HL-60 (cell line): ENCODE data around the gene COL28A1.

ENCODE experiments used
- DNase-seq, 2 experiments: peaks; one replicate each; pipeline ENCODE4 v3.0.0-alpha.2; 2010 to 2020; ENCODE audit warnings: low read depth in 1 of 2, low spot score in 1 of 2
- H3K27ac ChIP-seq: fragments of 250-450 bp; sonication (Bioruptor Pico); replicated peaks from 2 replicates; pipeline ENCODE4 v1.5.1; 2020; ENCODE audit warnings: mild to moderate bottlenecking, moderate library complexity
- H3K27me3 ChIP-seq: fragments of 250-450 bp; sonication (Bioruptor Pico); 2 replicates; pipeline ENCODE4 v1.5.1; 2021; ENCODE audit warnings: mild to moderate bottlenecking, moderate library complexity; ENCODE audit not compliant: insufficient read depth, poor library complexity, severe bottlenecking
- H3K4me3 ChIP-seq: replicated peaks from 2 replicates; pipeline ENCODE4 v1.5.1; 2011; ENCODE audit warnings: mild to moderate bottlenecking, control low read depth, low read length; ENCODE audit not compliant: insufficient read depth
- GABPA ChIP-seq: IDR thresholded peaks from 2 replicates; pipeline ENCODE4 v1.6.1; 2012; ENCODE audit warnings: low read depth
- POLR2AphosphoS5 ChIP-seq: IDR thresholded peaks from 2 replicates; pipeline ENCODE4 v1.6.1; 2012; ENCODE audit warnings: low read depth
- SPI1 ChIP-seq: IDR thresholded peaks from 2 replicates; pipeline ENCODE4 v1.6.1; 2012; ENCODE audit warnings: low read depth, mild to moderate bottlenecking, borderline replicate concordance
- TF ChIP-seq, protein P1 (sequence below): IDR thresholded peaks from one replicate; pipeline ENCODE4 v1.5.1; 2011; ENCODE audit warnings: low read length, control low read depth, inconsistent platforms; ENCODE audit not compliant: insufficient read depth
- TF ChIP-seq, protein P2 (sequence below): IDR thresholded peaks from 2 replicates; pipeline ENCODE4 v1.6.1; 2012; ENCODE audit warnings: low read depth; ENCODE audit not compliant: insufficient replicate concordance

The COL28A1 gene

DNA sequence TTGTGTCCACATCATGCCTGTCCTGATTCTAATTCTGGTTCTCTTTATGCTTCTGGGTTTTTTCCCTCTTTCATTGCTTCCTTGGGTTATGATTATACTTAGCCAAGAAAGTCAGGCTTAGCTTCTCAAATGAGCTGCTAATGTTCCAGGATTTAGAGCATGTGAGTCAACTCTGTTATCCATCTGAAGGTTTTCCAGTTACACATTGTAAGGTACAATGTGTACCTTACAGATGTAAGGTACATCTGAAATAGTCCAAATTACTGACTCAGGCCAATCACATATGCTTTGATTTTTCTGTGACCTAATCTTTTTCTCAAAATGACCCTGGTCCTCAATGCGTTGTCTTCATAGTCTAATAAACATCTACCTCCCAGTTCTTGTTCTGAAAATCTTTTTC lies 17.7 kb upstream of the COL28A1 start:
- Histone ChIP-seq H3K27me3 (no peaks in the 10 kb centered on the region), H3K27ac (no peak overlapping the region), H3K4me3 (no peak overlapping the region)
- no peak for DNase-seq
- no peak for TF ChIP-seq SPI1
- TF ChIP-seq, protein P1, sequence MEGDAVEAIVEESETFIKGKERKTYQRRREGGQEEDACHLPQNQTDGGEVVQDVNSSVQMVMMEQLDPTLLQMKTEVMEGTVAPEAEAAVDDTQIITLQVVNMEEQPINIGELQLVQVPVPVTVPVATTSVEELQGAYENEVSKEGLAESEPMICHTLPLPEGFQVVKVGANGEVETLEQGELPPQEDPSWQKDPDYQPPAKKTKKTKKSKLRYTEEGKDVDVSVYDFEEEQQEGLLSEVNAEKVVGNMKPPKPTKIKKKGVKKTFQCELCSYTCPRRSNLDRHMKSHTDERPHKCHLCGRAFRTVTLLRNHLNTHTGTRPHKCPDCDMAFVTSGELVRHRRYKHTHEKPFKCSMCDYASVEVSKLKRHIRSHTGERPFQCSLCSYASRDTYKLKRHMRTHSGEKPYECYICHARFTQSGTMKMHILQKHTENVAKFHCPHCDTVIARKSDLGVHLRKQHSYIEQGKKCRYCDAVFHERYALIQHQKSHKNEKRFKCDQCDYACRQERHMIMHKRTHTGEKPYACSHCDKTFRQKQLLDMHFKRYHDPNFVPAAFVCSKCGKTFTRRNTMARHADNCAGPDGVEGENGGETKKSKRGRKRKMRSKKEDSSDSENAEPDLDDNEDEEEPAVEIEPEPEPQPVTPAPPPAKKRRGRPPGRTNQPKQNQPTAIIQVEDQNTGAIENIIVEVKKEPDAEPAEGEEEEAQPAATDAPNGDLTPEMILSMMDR: no peak
- TF ChIP-seq, protein P2, sequence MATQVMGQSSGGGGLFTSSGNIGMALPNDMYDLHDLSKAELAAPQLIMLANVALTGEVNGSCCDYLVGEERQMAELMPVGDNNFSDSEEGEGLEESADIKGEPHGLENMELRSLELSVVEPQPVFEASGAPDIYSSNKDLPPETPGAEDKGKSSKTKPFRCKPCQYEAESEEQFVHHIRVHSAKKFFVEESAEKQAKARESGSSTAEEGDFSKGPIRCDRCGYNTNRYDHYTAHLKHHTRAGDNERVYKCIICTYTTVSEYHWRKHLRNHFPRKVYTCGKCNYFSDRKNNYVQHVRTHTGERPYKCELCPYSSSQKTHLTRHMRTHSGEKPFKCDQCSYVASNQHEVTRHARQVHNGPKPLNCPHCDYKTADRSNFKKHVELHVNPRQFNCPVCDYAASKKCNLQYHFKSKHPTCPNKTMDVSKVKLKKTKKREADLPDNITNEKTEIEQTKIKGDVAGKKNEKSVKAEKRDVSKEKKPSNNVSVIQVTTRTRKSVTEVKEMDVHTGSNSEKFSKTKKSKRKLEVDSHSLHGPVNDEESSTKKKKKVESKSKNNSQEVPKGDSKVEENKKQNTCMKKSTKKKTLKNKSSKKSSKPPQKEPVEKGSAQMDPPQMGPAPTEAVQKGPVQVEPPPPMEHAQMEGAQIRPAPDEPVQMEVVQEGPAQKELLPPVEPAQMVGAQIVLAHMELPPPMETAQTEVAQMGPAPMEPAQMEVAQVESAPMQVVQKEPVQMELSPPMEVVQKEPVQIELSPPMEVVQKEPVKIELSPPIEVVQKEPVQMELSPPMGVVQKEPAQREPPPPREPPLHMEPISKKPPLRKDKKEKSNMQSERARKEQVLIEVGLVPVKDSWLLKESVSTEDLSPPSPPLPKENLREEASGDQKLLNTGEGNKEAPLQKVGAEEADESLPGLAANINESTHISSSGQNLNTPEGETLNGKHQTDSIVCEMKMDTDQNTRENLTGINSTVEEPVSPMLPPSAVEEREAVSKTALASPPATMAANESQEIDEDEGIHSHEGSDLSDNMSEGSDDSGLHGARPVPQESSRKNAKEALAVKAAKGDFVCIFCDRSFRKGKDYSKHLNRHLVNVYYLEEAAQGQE: no peak
- no peak for TF ChIP-seq POLR2AphosphoS5
- TF ChIP-seq GABPA: no peak

DNA sequence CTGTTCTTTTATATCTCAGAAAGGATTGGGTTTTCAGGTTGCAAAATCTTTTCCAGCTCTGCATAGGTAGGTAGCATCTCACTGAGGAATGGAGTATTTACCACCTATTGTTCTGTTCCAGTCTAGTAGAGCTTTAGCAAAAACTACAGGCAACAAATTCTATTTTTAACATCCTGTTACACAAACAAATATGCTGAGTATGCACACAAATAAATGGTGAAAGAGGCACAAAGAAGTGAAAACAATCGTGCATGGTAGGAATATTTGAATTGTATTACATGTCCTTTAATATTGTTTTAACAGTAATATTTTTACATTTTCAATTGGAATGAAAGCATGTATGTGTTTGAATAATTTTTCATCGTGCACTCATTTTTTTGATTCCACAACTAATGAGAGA lies 16.5 kb upstream of the COL28A1 start:
- no peak overlapping the region for H3K4me3 ChIP-seq
- no peaks in the 10 kb centered on the region for H3K27me3 ChIP-seq
- no peak overlapping the region for H3K27ac ChIP-seq
- TF ChIP-seq GABPA: no peak
- TF ChIP-seq, protein P2: no peak
- TF ChIP-seq POLR2AphosphoS5: no peak
- TF ChIP-seq, protein P1: no peak
- no peak for TF ChIP-seq SPI1
- no peak for DNase-seq

DNA sequence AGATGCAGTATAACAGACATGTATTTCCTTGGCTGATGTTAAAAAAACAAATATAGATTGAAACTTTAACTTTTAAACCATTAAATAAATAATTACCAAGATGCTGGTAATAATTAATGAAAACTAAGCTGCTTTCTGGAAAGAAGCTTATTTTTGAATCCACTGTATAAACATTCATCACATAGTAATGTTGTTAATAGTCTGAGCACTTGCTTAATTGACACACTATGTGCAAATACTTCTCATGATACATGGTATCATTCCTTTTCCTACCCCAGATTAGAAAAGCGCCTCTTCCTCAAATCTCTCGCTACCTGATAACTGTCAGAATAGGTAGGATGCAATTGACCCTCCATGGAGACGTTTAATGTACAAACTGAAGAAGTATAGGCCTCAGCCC lies 15.0 kb upstream of the COL28A1 start:
- Histone ChIP-seq H3K4me3 (no peak overlapping the region), H3K27me3 (no peaks in the 10 kb centered on the region), H3K27ac (no peak overlapping the region)
- no peak for DNase-seq
- TF ChIP-seq, protein P1: no peak
- TF ChIP-seq GABPA: no peak

DNA sequence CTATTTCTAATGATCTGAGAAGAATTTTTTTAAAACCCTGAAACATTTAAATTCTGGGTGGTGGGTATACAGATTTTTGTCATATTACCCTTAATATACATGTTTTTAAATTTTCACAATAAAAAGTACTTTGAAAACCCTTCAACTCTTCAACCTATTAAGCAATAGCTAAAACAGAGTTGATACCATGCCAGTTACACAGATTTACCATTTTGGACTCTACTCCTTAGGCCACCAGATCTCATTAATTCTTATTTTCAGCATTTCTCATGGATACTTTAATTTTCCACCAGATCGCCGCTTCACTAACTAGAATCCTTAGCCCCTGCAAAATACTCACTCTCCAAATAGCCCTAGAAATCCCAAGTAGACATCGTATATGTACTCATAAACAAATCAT lies 12.7 kb upstream of the COL28A1 start:
- Histone ChIP-seq H3K4me3 (no peak overlapping the region), H3K27me3 (no peaks in the 10 kb centered on the region), H3K27ac (no peak overlapping the region)
- DNase-seq: no peak
- TF ChIP-seq GABPA (no peak), SPI1 (no peak), POLR2AphosphoS5 (no peak)
- TF ChIP-seq, protein P2: no peak
- TF ChIP-seq, protein P1: no peak
